IPS-18a (cell line): ENCODE results near the gene GALNT16.

ENCODE experiments used
- H3K27ac ChIP-seq: one replicate; pipeline ENCODE4 v1.5.1; 2013; ENCODE audit warnings: low read length
- H3K27me3 ChIP-seq: one replicate; pipeline ENCODE4 v1.6.1; 2013; ENCODE audit warnings: mild to moderate bottlenecking, low read length; ENCODE audit not compliant: control insufficient read depth, insufficient read depth
- H3K36me3 ChIP-seq: one replicate; pipeline ENCODE4 v1.6.1; 2013; ENCODE audit warnings: low read depth, low read length; ENCODE audit not compliant: control insufficient read depth
- H3K4me1 ChIP-seq: one replicate; pipeline ENCODE4 v1.6.1; 2013; ENCODE audit warnings: low read depth, low read length; ENCODE audit not compliant: control insufficient read depth
- H3K4me3 ChIP-seq: one replicate; pipeline ENCODE4 v1.5.1; 2013; ENCODE audit warnings: low read length
- H3K9ac ChIP-seq: one replicate; pipeline ENCODE4 v1.6.1; 2013; ENCODE audit warnings: mild to moderate bottlenecking, low read length, moderate library complexity
- H3K9me3 ChIP-seq: one replicate; pipeline ENCODE4 v1.6.1; 2013; ENCODE audit warnings: low read depth, low read length; ENCODE audit not compliant: control insufficient read depth

Gene GALNT16

DNA sequence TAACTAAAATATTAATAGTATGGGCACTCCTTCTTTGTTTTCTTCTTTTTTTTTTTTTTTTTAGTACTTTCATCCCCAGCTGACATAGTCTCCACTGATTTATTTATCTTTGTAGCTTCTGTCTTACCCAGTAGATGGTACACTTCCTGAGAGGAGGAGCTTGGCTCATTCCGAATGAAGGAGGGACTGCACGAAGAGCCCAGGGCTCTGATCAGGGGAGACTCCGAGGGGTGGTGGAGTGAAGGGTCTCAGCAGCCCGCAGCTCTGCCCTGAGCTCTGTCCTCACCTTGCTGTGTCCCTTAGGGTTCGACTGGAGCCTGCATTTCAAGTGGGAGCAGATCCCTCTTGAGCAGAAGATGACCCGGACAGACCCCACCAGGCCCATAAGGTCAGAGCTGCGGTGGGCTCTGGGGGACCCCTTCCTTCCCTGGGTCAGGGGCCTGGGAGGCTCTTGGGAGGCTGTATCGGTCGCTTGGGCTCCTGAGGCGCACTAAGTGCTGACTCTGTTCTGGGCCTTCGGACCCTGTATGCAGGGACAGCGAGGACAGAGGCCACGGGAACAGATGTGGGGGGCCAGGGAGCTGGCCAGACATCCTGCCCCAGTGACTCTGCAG lies 72.9 kb downstream of the GALNT16 start:
- H3K4me1 ChIP-seq: no peaks in the 10 kb centered on the region
- H3K4me3 ChIP-seq: no peak overlapping the region
- H3K9me3 ChIP-seq: no peaks in the 10 kb centered on the region
- no peak overlapping the region for H3K9ac ChIP-seq
- H3K27ac ChIP-seq: no peak overlapping the region
- no peaks in the 10 kb centered on the region for H3K36me3 ChIP-seq
- no peaks in the 10 kb centered on the region for H3K27me3 ChIP-seq

DNA sequence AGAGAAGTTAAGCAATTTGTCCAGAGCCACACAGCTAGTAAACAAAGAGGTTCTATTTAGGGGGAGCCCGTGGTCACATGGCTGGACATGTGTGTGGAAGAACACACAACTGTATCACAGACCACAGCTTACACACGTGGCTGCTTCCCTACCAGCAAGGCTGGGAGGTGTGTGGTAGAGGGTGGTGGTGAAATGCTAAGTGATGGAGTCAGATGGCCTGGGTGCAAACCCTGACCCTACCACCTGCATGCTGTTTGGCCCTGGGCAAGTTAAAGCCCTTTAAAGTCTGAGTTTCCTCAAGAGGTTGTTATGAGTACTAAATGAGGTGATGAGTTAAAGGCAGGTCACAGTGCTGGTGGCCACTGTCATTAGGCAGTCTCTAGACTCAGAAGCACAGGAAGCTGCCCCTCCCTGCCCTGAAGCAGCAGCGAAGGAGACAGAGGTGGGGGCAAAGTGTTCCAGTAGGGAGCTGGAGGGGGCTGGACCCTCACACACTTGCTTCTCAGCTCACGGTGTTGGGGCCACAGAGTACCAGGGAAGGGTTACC lies 73.9 kb downstream of the GALNT16 start:
- H3K9me3 ChIP-seq: no peaks in the 10 kb centered on the region
- H3K27ac ChIP-seq: no peak overlapping the region
- no peak overlapping the region for H3K4me3 ChIP-seq
- H3K36me3 ChIP-seq: no peaks in the 10 kb centered on the region
- no peaks in the 10 kb centered on the region for H3K4me1 ChIP-seq
- no peaks in the 10 kb centered on the region for H3K27me3 ChIP-seq
- H3K9ac ChIP-seq: no peak overlapping the region

DNA sequence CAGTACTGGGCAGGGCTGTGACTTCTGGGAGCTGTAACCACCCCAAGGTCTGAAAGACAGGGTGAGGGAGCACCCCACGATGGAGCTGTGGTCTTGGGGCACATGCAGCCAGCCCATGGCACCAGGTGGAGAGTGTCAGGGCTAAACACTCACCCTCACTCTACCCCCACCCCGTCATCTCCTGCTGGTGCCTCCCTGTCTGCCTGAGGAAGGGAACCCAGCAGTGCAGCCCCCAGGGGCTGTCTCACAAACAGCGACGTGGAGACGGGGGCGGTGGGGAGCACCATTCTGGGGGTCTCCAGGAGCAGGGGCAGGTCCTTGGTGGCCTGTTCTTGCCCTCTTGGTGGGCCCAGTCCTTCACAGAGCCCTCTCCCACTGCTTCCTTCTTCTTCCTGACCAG lies 74.6 kb downstream of the GALNT16 start:
- Histone ChIP-seq H3K36me3 (no peaks in the 10 kb centered on the region), H3K9me3 (no peaks in the 10 kb centered on the region), H3K9ac (no peak overlapping the region), H3K27ac (no peak overlapping the region), H3K4me1 (no peaks in the 10 kb centered on the region), H3K27me3 (no peaks in the 10 kb centered on the region), H3K4me3 (no peak overlapping the region)

DNA sequence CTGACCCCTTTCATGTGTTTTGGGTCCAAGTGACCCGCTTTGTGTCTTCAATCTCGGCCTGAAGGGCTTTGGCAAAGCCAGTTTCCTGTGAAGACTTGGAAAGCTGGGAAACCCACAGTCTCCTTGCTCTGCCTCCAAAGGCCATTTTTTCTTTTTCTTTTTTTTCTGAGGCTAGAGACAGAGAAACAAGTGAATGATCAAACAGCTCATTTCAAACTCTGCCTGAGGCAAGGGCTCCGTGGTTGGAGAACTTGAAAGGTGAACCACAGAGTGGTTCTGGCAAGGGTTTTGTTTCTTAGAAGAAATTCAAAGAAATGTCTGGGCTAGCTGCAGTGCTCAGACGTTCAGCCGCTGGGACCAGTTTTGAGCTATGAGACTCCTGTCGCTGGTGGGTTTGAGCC lies 75.4 kb downstream of the GALNT16 start:
- H3K36me3 ChIP-seq: no peaks in the 10 kb centered on the region
- no peaks in the 10 kb centered on the region for H3K27me3 ChIP-seq
- no peaks in the 10 kb centered on the region for H3K9me3 ChIP-seq
- no peak overlapping the region for H3K4me3 ChIP-seq
- no peak overlapping the region for H3K27ac ChIP-seq
- no peak overlapping the region for H3K9ac ChIP-seq
- H3K4me1 ChIP-seq: no peaks in the 10 kb centered on the region

DNA sequence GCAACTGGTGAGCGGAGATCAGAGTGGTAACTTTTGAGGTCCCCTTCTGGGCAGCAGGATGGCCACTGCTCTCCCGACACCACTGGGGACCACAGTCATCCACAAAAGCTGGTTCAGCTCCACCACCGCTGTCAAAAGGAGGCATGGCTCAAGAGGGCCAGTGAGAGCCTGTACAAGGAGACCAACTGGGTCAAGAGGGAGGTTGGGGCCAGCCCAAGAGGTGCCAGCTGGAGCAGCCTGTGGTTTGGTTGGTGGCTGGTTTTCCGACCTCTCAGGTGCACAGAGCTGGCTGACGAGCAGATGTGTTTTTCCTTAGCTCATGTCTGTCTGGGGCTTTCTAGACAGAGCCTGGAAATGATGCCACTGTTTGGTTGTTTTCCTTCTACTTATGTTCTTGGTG lies 78.0 kb downstream of the GALNT16 start:
- no peak overlapping the region for H3K4me3 ChIP-seq
- H3K27ac ChIP-seq: no peak overlapping the region
- no peaks in the 10 kb centered on the region for H3K4me1 ChIP-seq
- no peaks in the 10 kb centered on the region for H3K9me3 ChIP-seq
- no peaks in the 10 kb centered on the region for H3K36me3 ChIP-seq
- H3K9ac ChIP-seq: no peak overlapping the region
- H3K27me3 ChIP-seq: no peaks in the 10 kb centered on the region

GRCh38 chr14:69339426-69339825 lies 79.5 kb downstream of the GALNT16 start:
- no peak overlapping the region for H3K4me3 ChIP-seq
- no peaks in the 10 kb centered on the region for H3K4me1 ChIP-seq
- H3K27ac ChIP-seq: no peak overlapping the region
- H3K9ac ChIP-seq: no peak overlapping the region
- H3K27me3 ChIP-seq: no peaks in the 10 kb centered on the region
- H3K9me3 ChIP-seq: no peaks in the 10 kb centered on the region
- H3K36me3 ChIP-seq: no peaks in the 10 kb centered on the region

DNA sequence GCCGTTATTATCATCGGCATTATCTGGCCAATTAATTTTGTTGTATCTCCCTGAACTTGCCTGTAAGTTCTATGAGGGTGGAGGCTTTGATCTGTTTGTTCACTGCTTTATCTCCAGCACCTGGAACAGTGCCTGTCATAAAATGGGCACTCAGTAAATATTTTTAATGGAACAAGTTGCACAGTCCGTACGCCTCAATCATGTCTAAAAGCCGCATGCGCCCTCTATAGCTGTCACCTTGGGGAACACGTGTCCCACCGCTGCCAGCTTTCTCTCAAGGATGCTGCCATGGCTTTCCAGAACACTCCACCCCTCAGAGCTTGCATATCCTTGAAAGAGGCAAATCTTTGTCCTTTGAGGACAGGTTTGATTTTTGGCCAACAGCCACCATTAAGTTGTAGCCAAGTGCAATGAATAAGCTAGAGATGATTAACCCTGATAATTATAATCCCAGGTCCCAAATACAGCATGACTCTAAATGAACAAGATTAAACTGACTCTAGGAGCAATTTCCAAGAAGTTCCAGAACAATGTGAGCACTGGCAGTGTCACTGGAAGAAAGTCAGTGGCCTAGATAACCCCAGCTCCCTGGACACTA lies 83.1 kb downstream of the GALNT16 start:
- H3K9ac ChIP-seq: no peak overlapping the region
- H3K27me3 ChIP-seq: no peaks in the 10 kb centered on the region
- H3K36me3 ChIP-seq: no peaks in the 10 kb centered on the region
- H3K27ac ChIP-seq: no peak overlapping the region
- H3K9me3 ChIP-seq: no peaks in the 10 kb centered on the region
- peaks cover 4% of the 10 kb centered on the region for H3K4me1 ChIP-seq
- no peak overlapping the region for H3K4me3 ChIP-seq

DNA sequence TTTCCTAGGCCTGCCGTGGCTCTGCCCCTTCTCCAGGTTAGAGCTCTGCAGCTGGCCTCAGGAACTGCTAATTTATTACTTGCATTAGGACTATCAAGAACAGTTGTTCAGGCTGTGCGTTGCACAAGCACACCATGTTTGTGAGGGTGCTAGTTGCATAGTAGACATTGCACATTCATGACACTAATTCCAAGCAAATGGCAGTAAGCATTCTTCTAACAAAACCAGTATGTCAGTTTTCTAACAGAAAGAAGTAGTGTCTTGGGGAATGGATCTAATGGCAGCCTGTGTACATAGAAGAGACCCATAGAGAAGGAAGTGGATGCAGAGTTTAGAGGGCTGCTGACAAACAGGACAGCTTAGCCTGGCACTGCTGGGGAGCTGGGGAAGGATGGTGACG lies 84.2 kb downstream of the GALNT16 start:
- Histone ChIP-seq H3K9me3 (no peaks in the 10 kb centered on the region), H3K4me3 (no peak overlapping the region), H3K36me3 (no peaks in the 10 kb centered on the region), H3K27me3 (no peaks in the 10 kb centered on the region), H3K4me1 (peaks cover 4% of the 10 kb centered on the region), H3K27ac (no peak overlapping the region), H3K9ac (no peak overlapping the region)

GRCh38 chr14:69345402-69345801 lies 85.4 kb downstream of the GALNT16 start:
- peaks cover 4% of the 10 kb centered on the region for H3K4me1 ChIP-seq
- no peaks in the 10 kb centered on the region for H3K9me3 ChIP-seq
- H3K27me3 ChIP-seq: no peaks in the 10 kb centered on the region
- no peak overlapping the region for H3K27ac ChIP-seq
- no peaks in the 10 kb centered on the region for H3K36me3 ChIP-seq
- no peak overlapping the region for H3K9ac ChIP-seq
- H3K4me3 ChIP-seq: no peak overlapping the region

DNA sequence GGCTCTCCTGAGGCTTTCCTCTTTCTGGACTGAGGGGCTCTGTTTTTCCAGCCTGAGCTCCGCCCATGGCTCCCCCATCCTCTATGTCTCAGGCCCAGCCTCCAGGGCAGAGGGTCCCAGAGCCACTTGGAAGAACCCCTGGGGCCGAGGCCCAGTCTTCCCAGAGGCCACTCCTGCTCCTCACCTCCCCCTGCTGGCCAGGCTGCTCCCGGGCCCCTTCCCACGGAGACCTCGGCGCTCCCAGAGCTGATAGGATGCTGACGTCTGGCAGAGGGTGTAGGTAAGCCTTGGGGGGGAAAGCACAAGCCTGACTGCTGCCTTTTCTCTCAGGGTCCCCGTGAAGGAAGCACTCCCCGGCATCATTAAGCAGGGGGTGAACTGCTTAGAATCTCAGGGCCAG lies 86.8 kb downstream of the GALNT16 start:
- no peaks in the 10 kb centered on the region for H3K36me3 ChIP-seq
- no peak overlapping the region for H3K9ac ChIP-seq
- H3K4me3 ChIP-seq: no peak overlapping the region
- H3K27ac ChIP-seq: no peak overlapping the region
- H3K9me3 ChIP-seq: no peaks in the 10 kb centered on the region
- H3K27me3 ChIP-seq: no peaks in the 10 kb centered on the region
- peaks cover 4% of the 10 kb centered on the region for H3K4me1 ChIP-seq

DNA sequence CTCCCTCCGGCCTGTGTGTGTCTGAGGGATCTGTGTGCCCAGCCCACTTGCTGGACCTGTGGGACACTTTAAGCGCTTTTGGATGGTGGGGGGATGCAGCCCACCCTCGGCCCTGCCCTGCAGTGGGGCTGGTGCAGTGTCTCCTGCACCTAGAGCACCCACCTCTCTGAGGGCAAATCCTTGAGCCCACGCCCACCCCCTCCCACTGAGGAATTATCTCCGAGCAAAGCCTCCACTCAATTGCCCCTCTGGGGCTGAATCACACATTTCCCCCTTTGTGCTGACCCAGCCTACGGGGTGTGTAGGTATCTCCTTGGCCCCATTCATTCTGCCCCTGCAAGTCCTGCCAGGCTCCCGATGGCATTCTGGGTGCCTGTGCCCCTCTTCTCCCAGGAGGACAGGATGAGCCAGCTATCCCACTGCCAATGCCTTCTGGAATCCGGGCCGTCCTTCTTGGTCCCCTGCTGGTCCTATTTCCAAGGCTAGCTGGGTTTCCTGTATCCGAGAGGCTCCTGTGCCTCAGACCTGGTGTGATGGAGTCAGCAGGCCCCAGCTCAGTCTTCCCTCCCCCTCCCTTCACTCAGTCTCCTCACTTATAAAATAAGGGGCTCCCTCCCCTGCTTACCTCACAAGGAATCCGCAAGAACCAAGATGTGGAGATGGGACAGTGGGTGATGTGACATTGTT lies 89.3 kb downstream of the GALNT16 start:
- Histone ChIP-seq H3K36me3 (no peaks in the 10 kb centered on the region), H3K9ac (no peak overlapping the region), H3K9me3 (no peaks in the 10 kb centered on the region), H3K27ac (no peak overlapping the region), H3K4me3 (no peak overlapping the region), H3K27me3 (no peaks in the 10 kb centered on the region), H3K4me1 (peaks cover 4% of the 10 kb centered on the region)

DNA sequence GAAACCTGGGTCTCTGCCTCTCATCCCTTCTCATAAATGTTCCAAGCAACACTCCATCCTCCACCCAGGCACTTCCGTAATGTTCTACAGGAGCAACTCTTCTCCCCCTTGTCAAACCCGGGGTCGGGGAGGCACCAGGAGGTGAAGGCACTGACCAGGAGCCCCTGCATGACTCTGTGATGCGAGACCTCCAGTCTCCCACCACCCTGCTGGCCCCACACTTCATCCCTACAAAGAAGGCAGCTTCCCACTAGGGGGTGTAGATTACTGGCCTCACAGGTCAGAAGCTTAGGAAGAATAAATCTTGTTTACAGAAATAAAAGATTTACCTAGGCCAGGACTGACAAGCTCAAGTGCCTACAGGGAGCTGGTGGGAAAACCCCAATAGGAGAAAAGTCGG lies 90.9 kb downstream of the GALNT16 start:
- H3K4me1 ChIP-seq: peaks cover 4% of the 10 kb centered on the region
- no peak overlapping the region for H3K4me3 ChIP-seq
- H3K9me3 ChIP-seq: no peaks in the 10 kb centered on the region
- H3K27me3 ChIP-seq: no peaks in the 10 kb centered on the region
- H3K27ac ChIP-seq: no peak overlapping the region
- no peak overlapping the region for H3K9ac ChIP-seq
- H3K36me3 ChIP-seq: no peaks in the 10 kb centered on the region
